ENCODE measurements around the gene ASIC2.
A peak's percentile ranks its signal among the peaks of the same experiment; 100 is the strongest.

ASIC2 gene

GRCh38 chr17:33055171-33055611 lies 237.9 kb downstream of the ASIC2 start:
- DNase-seq = no peak

- no peak for DNase-seq
Measured at GRCh38 chr17:33054412-33054811, 238.7 kb downstream of the ASIC2 start.

GRCh38 chr17:33053676-33054075 lies 239.4 kb downstream of the ASIC2 start:
- no peak for DNase-seq

- DNase-seq = no peak
Measured at GRCh38 chr17:33052856-33053255, 240.2 kb downstream of the ASIC2 start.

- DNase-seq = no peak
Measured at GRCh38 chr17:33050611-33051140, 242.4 kb downstream of the ASIC2 start.

- DNase-seq = peak; percentile 35
Measured at GRCh38 chr17:33049781-33050414, 243.2 kb downstream of the ASIC2 start.

GRCh38 chr17:33046361-33047255 lies 246.5 kb downstream of the ASIC2 start:
- DNase-seq = no peak

GRCh38 chr17:33045216-33045615 lies 247.9 kb downstream of the ASIC2 start:
- DNase-seq = no peak

GRCh38 chr17:33044771-33045170 lies 248.3 kb downstream of the ASIC2 start:
- DNase-seq = no peak

- no peak for DNase-seq
Measured at GRCh38 chr17:33040461-33040860, 252.6 kb downstream of the ASIC2 start.

- no peak for DNase-seq
Measured at GRCh38 chr17:33039874-33040273, 253.2 kb downstream of the ASIC2 start.

- no peak for DNase-seq
Measured at GRCh38 chr17:33038740-33039139, 254.4 kb downstream of the ASIC2 start.

GRCh38 chr17:33033176-33033575 lies 259.9 kb downstream of the ASIC2 start:
- DNase-seq = no peak

GRCh38 chr17:33028778-33029177 lies 264.3 kb downstream of the ASIC2 start:
- no peak for DNase-seq

GRCh38 chr17:33028061-33028460 lies 265.0 kb downstream of the ASIC2 start:
- DNase-seq = no peak

GRCh38 chr17:33024688-33025486 lies 268.2 kb downstream of the ASIC2 start:
- DNase-seq = no peak

- DNase-seq = no peak
Measured at GRCh38 chr17:33023790-33024189, 269.3 kb downstream of the ASIC2 start.

- no peak for DNase-seq
Measured at GRCh38 chr17:33021731-33022408, 271.2 kb downstream of the ASIC2 start.

- DNase-seq = no peak
Measured at GRCh38 chr17:33019161-33019890, 273.8 kb downstream of the ASIC2 start.

- DNase-seq = no peak
Measured at GRCh38 chr17:33017366-33017765, 275.7 kb downstream of the ASIC2 start.

- no peak for DNase-seq
Measured at GRCh38 chr17:33016920-33017319, 276.2 kb downstream of the ASIC2 start.

Measured in activated CD4-positive, alpha-beta T cell treated with anti-CD3 and anti-CD28 coated beads, Interleukin-2, amount 50 U/mL, for 1 hour (primary cell).